K562 (cell line): ENCODE results near the gene CRKL. TPM values are rescaled to one million over a fixed set of nuclear protein-coding genes. Genes with fewer than 3 reads are reported as not detected.

Source experiments
- CBX3 ChIP-seq, 2 experiments: IDR thresholded peaks; 1 replicate in 1 of 2; 2 replicates in 1 of 2; pipeline ENCODE4 v1.6.1; 2012; ENCODE audit warnings: inconsistent platforms in 2 of 2, low read length in 2 of 2, borderline replicate concordance in 1 of 2, control low read depth in 1 of 2
- CTCF ChIP-seq, 3 experiments: IDR thresholded peaks in 2 of 3; conservative IDR thresholded peaks in 1 of 3; 2 replicates each; pipeline ENCODE4 v1.5.1; 2011 to 2012; ENCODE audit warnings: low read length in 3 of 3, mild to moderate bottlenecking in 3 of 3, control low read depth in 2 of 3, improper control_type of control experiment in 1 of 3, inconsistent platforms in 1 of 3, low read depth in 1 of 3, mixed read lengths in 1 of 3, moderate library complexity in 1 of 3; ENCODE audit not compliant: insufficient read depth in 2 of 3
- E2F8 ChIP-seq: fragments of 450-650 bp; IDR thresholded peaks from 2 replicates; pipeline ENCODE4 v1.7.1; 2018; ENCODE audit warnings: mild to moderate bottlenecking, low read depth; ENCODE audit not compliant: partially characterized antibody
- GABPB2 ChIP-seq: fragments of 250-450 bp; sonication (Bioruptor Pico); conservative IDR thresholded peaks from 2 replicates; pipeline ENCODE4 v1.5.1; 2021; ENCODE audit warnings: mild to moderate bottlenecking
- GATAD2A ChIP-seq: fragments of 450-650 bp; IDR thresholded peaks from 2 replicates; pipeline ENCODE4 v1.6.1; 2017
- GTF2F1 ChIP-seq: IDR thresholded peaks from 2 replicates; pipeline ENCODE4 v1.6.1; 2011; ENCODE audit warnings: low read depth, low read length, improper control_type of control experiment
- HDGF ChIP-seq: fragments of 450-650 bp; IDR thresholded peaks from 2 replicates; pipeline ENCODE4 v1.6.1; 2016
- ID3 ChIP-seq, 2 experiments: fragments of 250-450 bp in 1 of 2; fragments of 450-650 bp in 1 of 2; sonication (Bioruptor Pico) in 1 of 2; IDR thresholded peaks; 2 replicates each; pipeline versions ENCODE4 v1.6.1 to v1.8.0; 2016 to 2021; ENCODE audit warnings: mild to moderate bottlenecking in 2 of 2, moderate library complexity in 2 of 2, missing compliant biosample characterization in 1 of 2, missing genetic modification characterization in 1 of 2
- MCM7 ChIP-seq, 2 experiments: fragments of 450-650 bp; IDR thresholded peaks; 2 replicates each; pipeline ENCODE4 v1.6.1; 2016 to 2018
- NONO ChIP-seq, 2 experiments: fragments of 200-400 bp in 1 of 2; fragments of 450-650 bp in 1 of 2; formaldehyde crosslinking in 1 of 2; IDR thresholded peaks; 2 replicates each; pipeline ENCODE4 v1.6.1; 2017; ENCODE audit warnings: low read depth in 2 of 2, mild to moderate bottlenecking in 2 of 2, moderate library complexity in 2 of 2, low read length in 1 of 2
- POLR2AphosphoS5 ChIP-seq: IDR thresholded peaks from 2 replicates; pipeline ENCODE4 v1.6.1; 2011; ENCODE audit warnings: mild to moderate bottlenecking, low read depth, low read length, moderate library complexity; ENCODE audit not compliant: control insufficient read depth, insufficient read depth
- REST ChIP-seq, 2 experiments: fragments of 450-650 bp; formaldehyde crosslinking in 1 of 2; IDR thresholded peaks; 2 replicates each; pipeline versions ENCODE4 v1.4.0 to v1.6.1; 2014 to 2020; ENCODE audit warnings: mild to moderate bottlenecking in 2 of 2, borderline replicate concordance in 1 of 2, low read depth in 1 of 2
- polyA plus RNA-seq, 8 experiments: library from polyadenylated mRNA; depleted of rRNA in 4 of 8; stranded (reverse) in 5 of 8; unstranded in 3 of 8; fragments of >200 nt; fragmentation: Nextera tagmentation in 2 of 8; fragmentation: Illumina TruSeq in 1 of 8; extraction: Ambion mirVana in 2 of 8; extraction: Trizol in 1 of 8; gene quantifications; 2 replicates each; pipeline versions ENCODE4 v1.2.1 to v1.2.3, GENCODE V29; 2011 to 2014; ENCODE audit warnings: inconsistent platforms in 1 of 8, missing spikeins in 1 of 8
- total RNA-seq, 7 experiments: library from RNA; depleted of rRNA in 6 of 7; stranded (reverse); fragments of >200 nt in 6 of 7; fragmentation: Illumina TruSeq in 2 of 7; extraction: Trizol in 2 of 7; gene quantifications; 2 replicates each; pipeline versions ENCODE4 v1.2.1 to v1.2.3, GENCODE V29; 2011 to 2021; ENCODE audit warnings: low replicate concordance in 1 of 7

The CRKL gene
- total and polyA plus RNA-seq, 9 of the 15 experiments (the other 6 are each of a cell fraction or from before 2014, with no cell fraction given) = 100 to 263 (median 124) TPM

GRCh38 chr22:20974336-20974955 lies 57.2 kb downstream of the CRKL start (continued):
- TF ChIP-seq NONO (IDR thresholded peaks at IDR 0.05; ENCODE audit: low read depth in 2 of 2, low read length in 1 of 2) (no peak), POLR2AphosphoS5 (no peak), E2F8 (no peak), CTCF (IDR thresholded peaks at IDR 0.05 in 2 of 3, conservative IDR thresholded peaks at IDR 0.05 in 1 of 3; ENCODE audit: insufficient read depth in 2 of 3, low read depth in 1 of 3, low read length in 3 of 3) (no peak), CBX3 (IDR thresholded peaks at IDR 0.05; ENCODE audit: borderline replicate concordance in 1 of 2, low read length in 2 of 2) (peak in 1 of 2 experiments; percentile 14; a peak in 1 of 3 replicates), GTF2F1 (no peak; the same call in 1 of the 2 replicates), GABPB2 (CRISPR knock-in tag) (0 out of 2 replicates have a peak, but pooled peaks have one; percentile 65), ID3 (CRISPR knock-in tag; IDR thresholded peaks at IDR 0.05) (no peak), ID3 (tag; IDR thresholded peaks at IDR 0.05) (no peak), MCM7 (IDR thresholded peaks at IDR 0.05) (peak; percentile 39 to 86; a peak in 1 of 4 replicates), GATAD2A (no peak), REST (IDR thresholded peaks at IDR 0.05; ENCODE audit: borderline replicate concordance) (no peak), REST (CRISPR knock-in tag; IDR thresholded peaks at IDR 0.05; ENCODE audit: low read depth) (peak; percentile 80; the same call in 1 of the 2 replicates), HDGF (no peak)
